Hypothalamus (tissue), 51 donors: Measurements from ENCODE around the gene RHBDF1.
"Not testable (repeated sequence)": the region's sequence is repeated elsewhere in the genome, so short reads cannot be mapped to it uniquely, and the experiment has no call there.

Source experiments
- DNase-seq, 51 donors: peaks; one replicate each; lab custom pipeline; 2025; lab: John Stamatoyannopoulos, UW

RHBDF1 gene

DNA sequence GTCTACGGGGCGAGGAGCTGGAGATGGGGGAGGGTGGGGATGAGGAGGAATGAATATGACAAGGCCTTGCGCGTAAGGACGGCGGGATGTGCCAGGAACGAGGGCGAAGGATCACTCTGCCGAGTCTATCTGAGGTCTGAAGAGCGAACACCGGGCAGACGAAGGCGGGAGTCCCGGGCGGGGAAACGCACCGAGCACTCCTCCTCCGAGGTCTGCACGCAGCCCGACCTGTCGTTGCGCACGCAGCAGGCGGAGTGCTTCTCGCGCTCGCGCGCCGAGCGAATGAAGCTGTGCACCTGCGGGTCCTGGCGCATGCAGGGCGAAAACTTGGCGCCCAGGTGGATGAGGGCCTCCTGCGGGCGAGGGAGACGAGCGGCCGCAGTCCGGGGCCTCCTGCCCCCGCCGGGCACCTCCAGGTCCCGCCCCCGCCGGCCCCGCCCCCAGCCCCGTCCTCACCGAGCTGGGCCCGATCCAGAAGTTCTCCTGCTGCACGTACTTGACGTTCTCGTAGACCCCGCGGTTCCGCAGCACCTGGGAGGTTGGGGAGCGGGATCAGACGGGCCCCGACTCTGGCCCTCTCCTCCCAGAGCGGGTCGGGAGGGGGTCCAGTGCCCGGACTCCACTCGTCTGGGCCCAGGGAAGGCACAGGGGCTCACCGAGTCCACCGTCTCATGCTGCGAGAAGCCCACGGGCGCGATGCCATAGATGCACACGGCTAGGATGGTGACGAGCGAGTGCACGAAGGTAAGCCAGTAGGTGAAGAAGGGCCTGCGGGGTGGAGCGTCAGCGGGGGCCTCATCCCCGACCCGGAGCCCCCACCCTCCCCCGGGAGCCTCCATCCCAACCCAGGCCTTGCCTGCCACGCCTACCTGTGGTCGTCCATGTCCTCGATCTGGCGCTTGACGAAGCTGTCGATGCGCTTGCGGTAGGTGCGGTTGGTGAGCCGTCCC, 11.2 kb downstream of the RHBDF1 start:
- peak in 1 of 51 donors; percentile 13 for DNase-seq

DNA sequence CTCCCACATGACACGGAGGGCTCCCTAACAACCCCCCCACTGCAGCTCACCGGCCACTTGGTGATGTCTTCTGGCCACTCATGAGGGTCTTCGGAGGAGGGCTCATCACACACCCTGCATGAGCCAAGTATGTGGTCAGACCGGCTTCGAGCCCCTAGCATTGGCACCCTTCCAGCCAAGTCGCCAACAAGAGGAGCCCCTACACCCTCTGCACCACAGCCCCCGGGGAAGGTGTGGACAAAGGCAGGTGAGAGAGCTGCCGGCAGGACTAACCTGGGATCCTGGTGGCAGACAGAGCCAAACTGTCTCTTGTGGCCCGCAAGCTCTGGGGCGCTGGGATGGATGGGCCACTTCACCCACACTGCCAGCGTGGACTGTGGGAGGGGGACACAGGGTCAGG, 12.3 kb downstream of the RHBDF1 start:
- DNase-seq, result no peak

DNA sequence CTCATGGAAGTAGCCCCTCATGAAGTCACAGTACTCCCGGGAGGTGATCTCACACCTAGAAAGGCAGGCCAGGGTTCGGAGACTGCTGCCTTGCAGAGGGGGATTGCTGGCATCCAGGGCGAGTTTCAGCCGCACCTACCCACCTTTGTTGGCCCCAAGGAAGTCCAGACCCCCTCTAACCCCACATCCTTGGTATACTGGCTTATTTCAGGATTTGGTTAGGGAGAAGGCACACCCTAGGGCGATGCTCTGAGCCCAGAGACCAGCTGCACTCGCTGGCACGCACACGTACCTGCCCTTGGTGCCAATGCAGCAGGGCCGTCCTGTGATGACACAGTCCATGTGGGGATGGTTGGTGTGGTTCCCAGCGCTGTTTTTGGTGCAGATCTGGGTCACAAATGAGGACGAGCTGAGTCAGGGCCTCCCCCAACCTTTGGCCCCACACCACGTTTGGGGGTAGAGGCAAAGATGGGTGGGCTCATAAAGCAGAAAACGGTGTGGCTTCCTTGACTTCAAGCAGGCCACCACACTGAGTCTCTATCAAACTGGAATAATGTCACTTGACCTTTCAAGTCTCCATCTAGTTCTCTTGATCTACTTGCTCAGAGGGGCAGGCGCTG, 12.9 kb downstream of the RHBDF1 start:
- DNase-seq, result no peak

DNA sequence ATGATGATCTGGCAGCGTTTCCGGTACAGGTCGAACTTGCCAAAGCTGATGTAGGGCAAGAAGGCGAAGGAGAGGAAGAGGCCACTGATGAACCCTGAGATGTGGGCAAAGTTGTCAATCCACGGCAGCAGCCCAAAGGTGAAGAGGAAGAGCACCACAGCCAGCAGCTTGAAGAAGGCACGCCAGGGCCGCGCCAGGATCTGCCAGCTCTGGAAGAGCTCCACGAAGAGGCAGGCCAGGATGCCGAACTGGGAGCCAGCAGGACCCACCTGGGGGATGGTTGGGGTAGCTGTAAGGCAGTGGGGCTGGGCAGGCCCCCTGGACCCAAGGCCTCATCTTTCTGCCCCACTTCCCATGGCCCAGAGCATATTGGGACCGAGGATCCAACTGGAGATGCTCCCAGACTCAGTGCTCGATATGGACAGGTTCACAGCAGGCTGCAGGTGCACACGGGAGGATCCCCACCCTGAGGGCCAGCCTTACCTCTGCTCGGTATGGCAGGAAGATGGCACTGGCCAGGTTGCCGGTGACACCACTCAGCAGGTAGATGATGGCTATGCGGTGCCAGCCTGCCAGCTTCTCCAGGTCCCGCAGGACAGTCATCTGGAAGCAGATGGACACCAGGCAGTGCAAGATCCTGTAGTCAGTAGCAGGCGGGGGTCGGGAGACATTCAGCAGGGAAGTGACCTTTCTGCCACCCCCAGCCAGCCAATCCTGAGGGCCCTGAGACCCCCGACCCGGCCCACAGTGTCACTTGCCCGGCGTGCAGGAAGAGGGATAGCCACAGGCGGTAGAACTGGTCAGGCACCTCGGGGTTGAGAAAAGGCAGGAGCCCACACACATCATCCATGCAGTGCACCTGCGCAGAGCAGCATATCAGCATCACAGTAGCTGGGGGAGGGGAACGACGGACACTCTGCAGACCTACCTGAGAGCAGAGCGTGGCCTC, 13.7 kb downstream of the RHBDF1 start:
- DNase-seq, result no peak

DNA sequence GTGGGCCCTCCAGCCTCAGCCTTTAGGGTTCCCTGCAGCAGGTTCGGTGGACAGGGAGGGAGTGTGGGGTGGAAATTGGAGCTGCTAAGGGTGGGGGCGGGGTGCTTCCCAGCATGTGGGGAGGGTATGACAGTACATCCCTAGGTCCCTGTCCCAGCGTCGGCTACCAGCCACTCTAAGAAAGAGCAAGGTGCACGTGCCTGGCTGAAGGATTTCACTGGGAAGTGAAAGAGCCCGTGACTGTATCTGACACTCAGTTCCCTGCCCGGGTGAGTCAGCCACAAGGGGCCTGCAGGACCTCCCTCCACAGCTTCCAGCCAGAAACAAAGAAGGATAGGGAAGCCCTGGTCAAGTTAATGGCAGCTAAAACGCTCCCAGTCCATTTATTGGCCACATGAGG, 14.7 kb downstream of the RHBDF1 start:
- no peak for DNase-seq

DNA sequence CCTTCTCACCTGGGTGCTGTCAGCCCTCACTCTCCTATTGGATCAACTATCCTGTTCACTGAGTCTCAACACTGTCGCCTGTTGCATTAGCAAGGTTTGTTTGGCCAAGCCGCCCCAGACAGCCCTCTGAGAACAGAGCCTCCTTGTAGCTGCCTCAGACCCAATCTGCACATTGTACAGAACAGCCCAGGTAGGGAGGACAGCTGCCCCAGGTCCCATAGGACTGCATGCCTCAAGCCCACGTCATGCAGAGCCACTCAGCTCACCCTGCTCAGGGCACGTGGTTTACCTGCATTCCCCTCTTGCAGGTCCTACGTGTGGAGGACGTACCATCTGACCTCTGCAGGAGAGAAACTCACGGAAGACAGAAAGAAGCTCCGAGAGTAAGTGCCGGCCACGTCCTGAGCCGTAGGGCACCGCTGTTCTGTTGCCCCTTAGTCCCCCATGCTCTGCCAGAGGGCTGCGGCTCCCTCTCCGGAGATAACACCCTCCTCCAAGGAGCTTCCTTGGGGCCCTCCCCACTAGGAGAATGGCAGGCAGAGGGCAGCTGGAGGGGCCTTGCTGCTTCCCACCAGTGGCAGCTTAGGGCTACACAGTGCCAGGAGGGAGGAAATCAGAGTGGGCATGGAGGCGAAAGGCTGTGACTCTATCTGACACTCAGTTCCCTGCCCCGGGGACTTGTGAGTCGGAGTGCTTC, 16.1 kb downstream of the RHBDF1 start:
- no peak for DNase-seq

DNA sequence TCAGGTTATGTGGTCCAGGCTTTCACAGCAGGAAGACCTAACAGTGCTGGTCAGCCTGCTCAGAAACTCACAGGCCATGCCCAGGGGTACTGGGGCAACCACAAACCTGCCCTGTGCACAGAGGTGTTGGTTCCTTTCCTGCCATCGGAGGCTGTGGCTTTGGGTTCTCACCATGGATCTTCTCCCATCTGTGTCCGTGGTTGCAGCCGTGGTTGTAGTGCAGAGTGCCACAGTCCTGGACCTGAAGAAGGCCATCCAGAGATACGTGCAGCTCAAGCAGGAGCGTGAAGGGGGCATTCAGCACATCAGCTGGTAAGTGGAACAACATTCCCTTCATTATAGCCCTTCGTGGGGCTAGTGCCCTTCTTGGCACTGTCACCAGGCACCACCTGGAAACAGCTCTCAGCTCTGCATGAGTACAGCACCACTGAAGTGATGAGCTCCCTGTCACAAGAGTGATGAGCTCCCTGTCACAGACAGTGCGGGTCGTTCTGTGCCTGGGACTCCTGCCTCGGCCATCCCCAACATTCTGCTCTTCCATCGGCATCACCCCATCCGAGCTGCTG, 16.8 kb downstream of the RHBDF1 start:
- no peak for DNase-seq

DNA sequence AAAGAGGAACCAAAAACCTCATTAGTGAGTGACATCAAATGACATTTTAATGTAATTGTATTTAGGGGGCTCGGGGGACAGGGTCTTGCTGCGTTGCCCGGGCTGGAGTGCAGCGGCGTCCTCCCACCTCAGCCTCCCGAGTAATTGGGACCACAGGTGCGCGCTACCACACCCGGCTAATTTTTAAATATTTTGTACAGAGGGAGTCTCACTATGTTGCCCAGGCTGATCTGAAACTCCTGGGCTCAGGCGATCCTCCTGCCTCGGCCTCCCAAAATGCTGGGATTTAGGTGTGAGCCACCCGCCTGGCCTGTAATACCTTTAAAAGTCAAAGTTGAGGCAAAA, 18.2 kb downstream of the RHBDF1 start:
- DNase-seq, result no peak

DNA sequence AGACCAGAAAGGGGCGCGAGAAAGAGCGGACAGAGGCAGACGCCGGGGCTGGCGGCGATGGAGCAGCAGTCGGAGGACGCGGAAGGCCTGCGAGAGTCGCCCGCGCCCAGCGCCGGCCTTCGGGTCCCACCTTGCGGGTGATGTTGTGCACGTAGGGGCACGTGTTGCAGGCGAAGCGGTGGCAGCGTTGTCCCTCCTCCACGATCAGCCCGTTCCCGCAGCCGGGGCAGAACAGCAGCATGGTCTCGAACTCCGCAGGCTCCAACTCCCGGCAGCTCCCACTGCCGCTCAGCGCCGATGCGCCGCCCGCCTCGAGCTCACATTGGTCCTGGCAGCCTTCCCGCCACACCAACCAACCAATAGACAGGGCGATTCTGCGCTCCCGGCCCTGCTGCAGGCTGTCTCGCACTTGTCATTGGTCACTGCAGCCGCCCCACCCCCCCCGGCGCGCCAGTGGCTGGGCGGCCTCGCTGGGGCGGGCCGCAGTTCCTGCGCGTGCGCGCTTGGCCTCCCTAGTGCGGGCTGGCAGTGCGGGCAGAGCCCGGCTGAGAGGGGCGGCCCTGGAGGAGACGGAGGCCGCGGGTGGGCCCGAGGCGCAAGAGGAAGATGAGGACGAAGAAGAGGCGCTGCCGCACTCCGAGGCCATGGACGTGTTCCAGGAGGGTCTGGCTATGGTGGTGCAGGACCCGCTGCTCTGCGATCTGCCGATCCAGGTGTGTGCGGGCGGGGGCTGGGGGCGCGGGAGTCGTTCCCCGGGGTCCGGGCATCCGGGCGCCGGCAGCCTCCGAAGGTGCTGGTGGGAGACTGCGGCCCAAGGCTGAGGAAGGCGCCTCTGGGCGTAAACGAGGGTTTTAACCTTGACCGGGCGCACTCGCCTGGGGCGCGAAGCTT, 18.8 kb downstream of the RHBDF1 start, which contains the start of the genes POLR3K and SNRNP25:
TSS of gene POLR3K (minus strand) at position 263 of the 891 bp plus-strand sequence. CDS start at position 241, 22 bp downstream.
TSS of gene SNRNP25 (plus strand) at position 483 of the 891 bp plus-strand sequence. CDS start at position 672, 189 bp downstream.
- peak; percentile 80 to 99 (median 97) for DNase-seq

DNA sequence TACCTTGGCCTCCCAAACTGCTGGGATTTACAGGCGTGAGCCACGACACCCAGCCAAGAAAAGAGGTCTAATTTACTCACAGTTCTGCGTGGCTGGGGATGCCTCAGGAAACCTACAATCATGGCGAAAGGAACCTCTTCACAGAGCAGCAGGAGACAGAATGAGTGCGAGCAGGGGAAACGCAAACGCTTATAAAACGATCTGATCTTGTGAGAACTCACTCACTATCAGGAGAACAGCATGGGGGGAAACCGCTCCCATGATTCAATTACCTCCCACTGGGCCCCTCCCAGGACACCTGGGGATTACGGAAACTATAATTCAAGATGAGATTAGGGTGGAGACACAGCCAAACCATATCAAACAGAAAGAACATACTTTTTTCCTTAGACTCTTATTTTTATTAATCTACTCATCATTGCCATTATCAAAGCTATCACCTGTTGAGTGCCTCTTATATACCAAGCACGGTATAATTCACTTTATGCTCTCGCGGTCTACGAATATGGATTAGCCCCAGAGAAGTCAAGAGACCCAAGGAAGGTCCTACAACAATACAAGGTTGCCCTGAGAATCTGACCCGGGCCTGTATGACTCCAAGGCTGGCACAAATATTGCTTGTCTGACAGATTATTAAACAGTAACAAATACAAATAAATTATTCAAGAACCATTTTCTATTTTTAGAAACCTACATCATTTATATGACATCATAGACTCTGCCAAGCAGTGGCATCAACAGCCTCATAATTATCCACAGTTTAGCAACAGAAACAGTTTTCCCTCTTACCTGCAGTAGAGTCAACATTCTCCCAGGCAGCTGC, 21.5 kb downstream of the RHBDF1 start:
- no peak for DNase-seq

DNA sequence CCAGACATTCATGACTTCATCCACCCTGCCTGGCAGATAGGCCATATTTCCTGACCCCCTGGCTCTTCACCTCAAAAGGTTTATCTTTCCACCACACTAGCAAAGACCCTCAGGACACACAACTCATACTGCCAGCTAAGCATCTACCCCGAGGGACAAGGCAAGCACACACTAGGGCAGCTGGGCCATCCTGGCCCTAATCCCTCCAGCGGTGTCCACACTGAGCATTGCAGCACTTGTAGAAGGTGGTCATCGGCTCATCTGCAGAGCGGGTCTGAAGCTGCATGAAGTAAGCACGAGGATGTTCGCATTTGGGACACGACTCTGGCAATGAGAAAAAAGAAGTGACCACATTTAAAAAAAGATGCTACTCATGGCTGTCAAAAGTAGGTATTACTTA, 25.2 kb downstream of the RHBDF1 start:
- DNase-seq, result no peak

DNA sequence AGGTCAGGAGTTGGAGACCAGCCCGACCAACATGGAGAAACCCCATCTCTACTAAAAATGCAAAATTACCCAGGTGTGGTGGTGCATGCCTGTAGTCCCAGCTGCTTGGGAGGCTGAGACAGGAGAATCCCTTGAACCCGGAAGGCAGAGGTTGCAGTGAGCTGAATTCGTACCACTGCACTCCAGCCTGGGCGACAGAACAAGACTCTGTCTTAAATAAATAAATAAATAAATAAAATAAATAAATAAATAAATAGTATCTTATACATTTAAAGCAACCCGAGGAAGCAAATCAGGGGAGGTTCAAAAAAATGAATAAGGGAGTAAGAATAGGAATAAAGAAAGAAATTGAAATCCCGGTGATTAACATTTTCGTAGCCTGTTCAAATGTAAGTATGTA, 25.9 kb downstream of the RHBDF1 start:
- DNase-seq, result not testable (repeated sequence)

DNA sequence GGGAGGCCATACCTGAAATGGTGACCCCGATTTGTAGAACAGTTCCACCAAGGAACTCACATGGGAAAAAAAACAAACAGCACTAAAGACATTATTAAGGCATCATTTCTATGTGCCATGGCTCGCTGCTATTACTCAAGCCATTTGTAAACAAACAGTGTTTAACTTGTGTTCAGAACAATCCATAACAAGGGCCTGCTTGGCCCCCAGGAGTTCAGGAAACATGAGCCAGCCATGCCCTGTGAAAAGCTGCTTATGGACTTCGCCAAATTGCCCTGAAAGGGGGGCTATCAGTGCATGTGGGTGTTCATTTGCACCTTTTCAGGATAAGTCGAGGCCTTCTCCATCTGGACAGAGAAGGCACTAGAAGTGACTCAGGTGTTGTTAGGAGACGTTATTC, 27.0 kb downstream of the RHBDF1 start:
- no peak for DNase-seq

DNA sequence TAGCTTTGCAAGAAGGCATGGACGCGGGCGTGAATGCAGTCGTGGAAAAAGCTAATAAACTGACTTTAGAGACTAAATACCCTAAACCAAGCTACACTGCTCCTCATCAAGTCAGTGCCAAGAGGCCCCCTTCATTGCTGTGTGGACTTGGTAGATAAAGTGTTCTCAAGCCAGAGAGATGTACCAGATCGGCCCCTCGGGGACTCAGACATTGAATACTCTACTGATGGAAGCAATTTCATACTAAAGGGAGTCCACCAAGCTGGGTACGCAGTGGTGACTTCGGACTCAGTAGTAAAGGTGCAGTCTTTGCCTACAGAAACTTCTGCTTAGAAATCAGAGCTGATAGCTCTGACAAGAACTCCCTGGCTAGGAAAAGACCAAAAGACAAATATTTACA, 27.8 kb downstream of the RHBDF1 start:
- DNase-seq, result no peak

DNA sequence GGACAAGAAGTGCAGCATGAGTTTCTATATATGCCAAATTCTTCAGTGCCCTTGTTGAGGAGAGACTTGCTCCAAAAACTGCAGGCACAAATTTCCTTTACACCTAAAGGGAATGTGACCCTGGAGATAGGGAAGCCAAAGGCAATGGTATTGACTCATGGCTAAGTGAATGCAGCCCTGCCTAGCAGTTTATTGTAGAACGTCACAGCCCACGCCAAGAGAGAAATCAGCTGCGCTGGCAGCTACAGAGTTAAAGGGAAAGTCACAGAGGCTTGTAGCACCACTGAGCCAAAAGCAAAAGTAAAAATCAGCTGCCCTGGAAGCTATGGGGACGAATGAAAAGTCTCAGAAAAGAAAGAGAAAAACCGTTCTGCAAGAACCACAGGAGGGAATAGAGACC, 29.1 kb downstream of the RHBDF1 start:
- DNase-seq, result no peak

DNA sequence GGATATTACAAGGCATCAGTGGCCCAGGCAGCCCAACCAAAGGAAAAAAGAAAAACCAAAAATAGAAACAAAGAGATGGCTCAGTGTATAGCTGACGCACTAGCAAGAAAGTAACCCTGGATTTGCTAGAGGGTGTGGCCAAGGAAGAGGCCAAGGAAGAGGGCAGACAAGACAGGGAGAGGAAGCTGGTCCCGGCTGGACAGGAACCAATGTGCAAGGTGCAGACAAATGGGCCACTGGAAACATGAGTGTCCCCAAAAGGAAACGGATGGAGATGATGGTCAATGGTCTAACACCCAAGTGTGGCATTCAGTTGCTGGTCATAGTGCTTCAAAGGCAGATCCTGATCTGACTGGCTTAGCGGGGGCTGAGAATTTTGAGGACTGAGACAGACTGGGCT, 29.7 kb downstream of the RHBDF1 start:
- DNase-seq, result no peak

DNA sequence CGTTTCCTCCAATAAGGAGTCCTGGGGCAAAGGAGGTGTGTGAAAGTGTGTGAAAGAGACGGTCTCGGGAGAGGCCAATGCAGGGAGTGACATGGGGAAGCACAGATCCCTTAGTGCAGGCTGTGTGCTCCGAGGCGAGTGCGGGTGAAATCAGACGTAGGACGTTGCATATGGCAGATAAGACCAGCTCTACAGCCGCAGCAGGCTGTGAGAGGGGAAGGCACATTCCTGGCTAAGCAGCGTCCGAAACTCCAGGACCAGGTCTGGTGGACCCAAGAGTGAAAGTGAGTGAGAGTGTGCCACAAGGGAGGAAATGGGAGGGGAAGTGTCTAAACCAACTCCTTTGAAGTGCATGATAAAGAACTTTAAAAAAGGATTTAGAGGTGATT, 30.4 kb downstream of the RHBDF1 start:
- DNase-seq, result no peak
